HG02884 (cell line): ENCODE results near the gene DUSP18.
"Not testable (repeated sequence)": the region's sequence is repeated elsewhere in the genome, so short reads cannot be mapped to it uniquely, and the experiment has no call there.

Experiments used
- ATAC-seq: cut with Tn5 transposase; IDR thresholded peaks from one replicate; pipeline ENCODE4 v1.9.1; 2021; ENCODE audit warnings: mild to moderate bottlenecking, moderate library complexity; ENCODE audit not compliant: unreplicated experiment

DUSP18 gene

DNA sequence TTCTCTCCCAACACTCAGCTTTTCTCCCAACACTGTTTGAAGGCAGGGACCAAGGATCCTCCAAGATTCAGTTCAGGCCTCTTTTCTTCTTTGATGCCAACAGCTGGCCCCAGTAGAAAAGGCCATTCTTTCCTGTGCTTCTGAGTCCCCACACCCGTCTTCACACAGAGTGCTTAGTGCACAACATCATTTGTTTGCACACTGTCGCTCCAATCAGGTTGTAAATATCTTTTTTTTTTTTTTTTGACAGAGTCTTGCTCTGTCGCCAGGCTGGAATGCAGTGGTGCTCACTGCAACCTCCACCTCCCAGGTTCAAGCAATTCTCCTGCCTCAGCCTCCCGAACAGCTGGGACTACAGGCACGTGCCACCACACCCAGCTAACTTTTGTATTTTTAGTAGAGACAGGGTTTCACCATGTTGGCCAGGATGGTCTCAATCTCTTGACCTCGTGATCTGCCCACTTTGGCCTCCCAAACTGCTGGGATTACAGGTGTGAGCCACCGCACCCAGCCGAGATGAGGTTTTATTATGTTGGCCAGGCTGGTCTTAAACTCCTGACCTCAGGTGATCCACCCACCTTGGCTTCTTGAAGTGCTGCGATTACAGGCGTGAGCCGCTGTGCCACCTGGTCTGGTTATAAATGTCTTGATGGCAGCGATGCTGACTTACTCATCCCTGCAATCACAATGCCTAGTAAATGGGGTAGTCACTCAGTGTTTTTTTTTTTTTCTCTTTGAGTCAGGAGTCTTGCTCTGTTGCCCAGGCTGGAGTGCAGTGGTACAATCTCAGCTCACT, 12.4 kb upstream of the DUSP18 start:
- not testable (repeated sequence) for ATAC-seq

DNA sequence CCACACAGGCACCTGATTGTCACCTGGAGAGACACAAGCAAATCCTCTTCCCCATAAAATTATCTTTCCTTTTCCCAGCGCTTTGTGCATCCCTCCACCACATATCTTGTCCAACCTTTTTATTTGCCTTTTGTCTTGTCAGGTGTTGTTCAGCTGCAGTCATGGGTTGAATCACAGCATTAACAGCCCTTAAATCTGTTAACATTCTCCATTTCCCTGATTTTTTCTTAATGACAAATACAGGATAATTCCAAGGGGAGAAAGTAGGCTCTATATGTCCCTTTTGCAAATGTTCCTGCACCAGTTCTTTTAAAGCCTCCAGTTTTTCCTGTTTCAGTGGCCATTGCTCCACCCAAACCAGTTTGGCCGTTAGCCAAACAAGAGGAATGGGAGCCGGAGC, 8.9 kb upstream of the DUSP18 start:
- ATAC-seq, result not testable (repeated sequence)

DNA sequence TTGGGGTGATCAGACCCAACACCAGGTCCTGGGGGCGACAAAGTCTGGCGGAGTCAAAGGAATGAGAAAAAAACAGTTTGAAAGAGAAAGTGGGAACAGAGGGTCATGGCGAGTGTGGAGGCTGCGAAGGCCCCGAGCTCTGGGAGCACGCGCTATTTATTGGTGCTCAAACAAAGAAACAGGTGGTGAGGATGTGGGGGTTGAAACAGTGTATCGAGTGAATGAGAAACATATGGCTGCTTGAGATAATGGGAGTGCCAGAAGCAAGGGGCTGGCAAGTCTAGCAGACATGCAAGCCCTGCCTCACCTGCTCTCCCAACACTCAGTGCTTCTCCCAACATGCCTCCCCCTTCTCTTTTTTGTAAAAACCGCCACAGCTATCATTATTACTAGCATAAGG, 7.8 kb upstream of the DUSP18 start:
- ATAC-seq, result no peak

DNA sequence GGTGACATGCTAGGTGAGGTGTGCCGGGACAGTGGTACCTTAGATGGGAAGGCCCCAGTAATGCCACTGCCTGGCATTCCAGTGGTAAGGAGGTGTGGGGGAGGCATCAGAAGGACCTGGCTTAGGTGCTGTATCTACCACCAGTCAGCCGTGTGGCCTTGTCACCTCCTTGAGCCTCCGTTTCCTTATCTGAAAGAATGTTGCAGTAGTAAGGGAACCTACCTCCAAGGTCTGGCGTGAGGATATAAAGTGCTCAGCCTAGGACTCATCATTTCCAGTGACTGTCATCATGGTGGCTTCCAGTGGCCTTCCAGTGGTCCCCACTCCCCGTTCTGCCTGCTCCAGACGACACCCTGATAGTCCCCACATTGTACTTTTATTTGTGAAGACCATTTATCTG, 6.8 kb upstream of the DUSP18 start:
- no peak for ATAC-seq

DNA sequence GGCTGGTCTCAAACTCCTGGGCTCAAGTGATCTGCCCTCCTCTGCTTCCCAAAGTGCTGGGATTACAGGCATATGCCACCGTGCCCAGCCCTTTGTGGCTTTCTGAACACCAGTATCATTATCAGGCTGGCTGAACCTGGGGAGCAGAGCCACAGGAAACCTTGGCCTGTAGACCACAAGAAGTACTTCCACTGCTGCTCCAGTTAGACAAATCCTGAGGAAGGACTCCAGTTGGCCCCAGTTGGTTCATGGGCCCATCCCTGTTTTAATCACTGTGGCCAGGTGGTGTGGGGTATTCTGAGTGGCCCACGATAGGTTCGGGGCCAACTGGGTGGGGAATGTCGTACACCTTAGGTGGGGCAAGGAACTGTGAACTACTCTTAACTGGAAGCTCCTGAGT, 5.5 kb upstream of the DUSP18 start:
- no peak for ATAC-seq

DNA sequence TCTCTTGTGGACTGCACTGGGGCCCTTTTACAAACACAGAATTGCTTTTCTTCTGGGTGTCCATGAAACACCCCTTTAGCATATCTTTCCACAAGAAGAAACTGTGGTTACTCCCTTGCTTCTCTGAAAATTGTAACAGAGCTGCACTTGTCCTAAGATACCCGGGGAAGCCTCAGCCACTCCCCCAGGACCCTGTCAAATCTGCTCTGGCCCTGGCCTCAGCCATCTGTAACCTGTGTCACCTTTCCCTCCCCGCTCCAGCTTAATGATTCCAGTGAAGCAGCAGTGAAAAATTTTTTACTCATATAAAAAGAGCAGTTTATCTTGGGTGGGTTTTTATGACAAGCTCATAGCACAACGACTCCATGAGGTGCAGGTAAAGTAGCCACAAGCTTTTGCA, 3.4 kb upstream of the DUSP18 start:
- ATAC-seq, result no peak

DNA sequence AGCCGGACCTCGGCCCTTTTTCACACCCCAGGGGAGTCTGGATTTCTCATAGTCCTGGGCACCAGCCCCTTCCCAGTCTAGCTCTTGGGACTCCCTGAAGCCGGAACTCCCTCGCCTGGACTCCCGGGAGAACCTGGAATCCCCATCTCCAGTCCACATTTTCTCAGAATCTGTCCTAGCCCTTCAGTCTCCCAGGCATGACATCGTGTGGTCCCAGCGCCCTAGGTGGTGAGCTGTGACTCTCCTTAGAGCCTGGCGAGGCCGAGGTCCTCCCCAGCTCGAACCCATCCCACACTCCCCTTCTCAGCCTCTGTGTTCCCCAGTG, 673 bp upstream of the DUSP18 start:
- ATAC-seq, result no peak

DNA sequence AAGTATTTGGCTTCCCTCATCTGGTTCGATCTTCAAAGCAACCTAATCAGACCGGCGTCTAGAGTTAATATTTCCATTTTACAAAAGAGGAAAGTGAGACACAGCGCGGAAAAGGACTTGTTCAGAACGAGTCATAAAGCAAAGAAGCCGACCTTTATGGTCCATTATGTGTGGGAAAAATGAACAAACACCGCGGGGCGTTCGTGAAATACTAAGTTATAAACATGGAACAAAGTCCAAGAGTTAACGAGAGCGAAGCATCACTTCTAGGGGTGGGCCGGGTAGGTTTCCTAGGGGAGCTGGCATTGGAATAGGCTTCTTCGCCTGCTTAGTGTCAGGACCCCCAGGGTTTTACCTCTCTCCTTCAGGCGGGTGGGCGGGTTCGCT, 575 bp downstream of the DUSP18 start:
- no peak for ATAC-seq

DNA sequence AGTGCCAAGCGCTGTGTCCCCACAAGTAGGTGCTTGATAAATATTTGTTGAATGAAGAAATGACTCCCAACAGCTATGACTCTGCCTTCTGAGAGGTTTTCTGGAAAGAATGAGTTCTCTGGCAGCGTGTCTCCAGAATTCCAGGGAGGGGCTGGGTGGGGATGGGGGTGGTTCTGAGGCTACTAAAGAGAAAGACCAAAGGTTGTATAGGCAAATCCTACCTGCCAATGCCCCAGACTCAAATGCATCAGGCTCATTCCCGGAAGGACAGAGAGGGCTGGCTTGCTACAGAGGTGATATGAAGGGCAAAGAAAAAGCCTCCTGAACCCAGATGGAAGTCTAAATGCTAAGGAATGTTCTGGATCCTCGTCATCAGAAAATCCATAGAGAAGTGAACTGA, 1.9 kb downstream of the DUSP18 start:
- no peak for ATAC-seq

DNA sequence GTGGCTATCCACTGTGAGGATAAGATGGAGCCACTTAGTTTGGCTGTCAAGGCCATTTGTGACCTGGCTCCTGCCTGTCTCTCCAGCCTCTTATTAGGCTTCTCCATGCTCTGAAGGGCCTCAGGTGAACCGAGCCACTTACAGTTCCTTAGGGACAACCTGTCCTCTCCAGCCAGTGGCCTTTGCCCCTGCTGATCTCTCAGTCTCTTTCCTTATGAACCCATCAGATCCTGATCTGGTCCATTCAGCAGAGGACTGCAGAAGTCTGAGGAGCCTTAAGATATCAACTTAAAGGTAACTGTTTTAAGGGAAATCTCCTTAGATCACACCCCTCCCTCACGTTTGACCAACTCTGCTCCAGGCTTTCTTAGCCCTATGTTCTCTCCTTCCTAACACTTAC, 2.4 kb downstream of the DUSP18 start:
- no peak for ATAC-seq

DNA sequence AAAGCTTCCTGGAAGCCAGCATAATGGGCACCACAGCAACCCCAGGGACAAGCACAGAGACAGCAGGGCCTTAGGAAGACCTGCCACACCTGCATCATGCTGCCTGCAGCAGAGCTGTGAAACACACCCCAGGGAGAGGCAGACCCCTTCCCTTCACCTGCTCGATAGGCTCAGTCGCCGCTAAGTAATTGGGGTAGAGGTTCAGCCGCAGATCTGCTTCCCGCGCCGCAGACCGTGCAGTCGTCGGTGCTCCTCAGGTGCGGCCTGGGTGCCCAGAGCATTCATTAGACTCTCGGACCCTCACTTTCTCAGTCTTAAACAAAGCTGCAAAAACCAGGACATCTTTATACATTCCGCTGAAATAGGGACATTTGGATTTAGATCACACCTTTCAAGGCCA, 2.9 kb downstream of the DUSP18 start:
- ATAC-seq, result no peak

DNA sequence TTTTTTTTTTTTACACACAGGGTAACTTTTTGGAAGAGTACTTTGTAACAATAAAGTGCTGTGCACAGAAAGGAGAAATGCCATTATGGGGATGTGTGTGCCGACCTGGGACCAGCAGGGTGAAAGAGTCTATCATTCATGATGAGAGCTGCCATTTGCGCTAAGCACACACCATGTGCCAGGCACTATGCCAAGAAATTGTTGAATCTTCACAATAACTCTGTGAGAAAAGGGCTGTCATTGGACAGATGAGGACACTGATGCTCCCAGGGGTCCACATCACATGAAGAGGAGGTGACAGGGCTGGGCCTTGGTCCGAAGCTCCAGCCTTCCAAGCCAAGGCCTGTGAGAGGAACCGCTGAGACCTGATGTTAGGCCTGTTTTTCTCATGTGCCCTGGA, 5.6 kb downstream of the DUSP18 start:
- ATAC-seq, result no peak

DNA sequence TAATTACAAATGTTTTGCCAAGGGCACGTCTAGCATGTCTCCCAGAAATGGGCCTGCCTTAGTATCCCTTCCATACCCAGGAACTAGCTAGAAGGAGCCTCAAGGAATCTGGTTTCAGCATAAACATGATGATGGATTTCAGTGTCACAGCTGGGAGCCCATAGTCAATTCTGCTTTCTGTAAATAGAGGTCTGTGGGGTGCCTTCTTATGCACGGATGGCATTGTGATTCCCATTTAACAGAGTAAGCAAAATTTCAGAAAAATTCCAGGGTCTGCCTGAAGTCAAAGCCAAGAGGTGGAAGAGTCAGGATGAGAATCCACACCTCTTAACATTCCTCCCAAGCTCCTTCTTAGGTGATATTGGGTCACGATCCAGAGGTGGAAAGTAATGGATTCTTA, 12.1 kb downstream of the DUSP18 start:
- ATAC-seq, result no peak

DNA sequence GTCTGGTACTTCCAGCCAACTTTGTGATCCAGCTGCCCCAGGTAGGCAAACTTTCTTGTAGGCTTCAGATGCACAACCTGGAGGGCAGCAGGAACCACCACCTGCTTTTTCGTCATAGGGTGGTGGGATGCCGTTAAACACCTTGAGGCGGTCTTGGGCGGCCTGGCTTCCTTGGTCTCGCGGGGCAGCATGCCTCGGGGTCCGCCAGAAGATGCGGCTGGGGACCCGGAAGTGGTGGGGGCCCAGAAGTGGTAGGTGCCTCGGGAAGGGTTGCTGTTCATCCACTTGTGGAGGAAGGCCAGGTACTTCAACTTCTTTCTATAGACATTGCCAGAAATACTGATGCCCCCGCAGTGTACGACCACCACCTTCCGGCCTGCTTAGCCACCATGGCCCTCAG, 13.3 kb downstream of the DUSP18 start:
- ATAC-seq, result no peak

DNA sequence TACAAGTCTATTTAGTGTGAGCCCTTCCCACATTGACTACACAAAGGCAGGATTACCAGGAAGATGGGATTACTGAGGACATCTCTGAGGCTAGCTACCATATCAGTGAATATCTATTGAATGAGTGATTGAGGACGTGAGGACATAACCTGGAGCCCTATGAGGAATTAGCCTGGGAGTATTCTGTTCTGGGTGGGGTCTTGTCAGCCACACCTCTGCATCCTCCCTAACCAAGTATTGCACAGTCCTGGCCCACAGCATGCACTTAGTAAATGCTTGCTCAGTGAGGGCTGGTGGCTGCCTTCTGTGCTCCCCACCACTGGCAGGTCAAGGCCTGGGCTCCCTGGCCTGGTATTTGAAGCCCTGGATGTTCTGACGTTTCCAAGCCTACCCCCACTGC, 14.8 kb downstream of the DUSP18 start:
- no peak for ATAC-seq

DNA sequence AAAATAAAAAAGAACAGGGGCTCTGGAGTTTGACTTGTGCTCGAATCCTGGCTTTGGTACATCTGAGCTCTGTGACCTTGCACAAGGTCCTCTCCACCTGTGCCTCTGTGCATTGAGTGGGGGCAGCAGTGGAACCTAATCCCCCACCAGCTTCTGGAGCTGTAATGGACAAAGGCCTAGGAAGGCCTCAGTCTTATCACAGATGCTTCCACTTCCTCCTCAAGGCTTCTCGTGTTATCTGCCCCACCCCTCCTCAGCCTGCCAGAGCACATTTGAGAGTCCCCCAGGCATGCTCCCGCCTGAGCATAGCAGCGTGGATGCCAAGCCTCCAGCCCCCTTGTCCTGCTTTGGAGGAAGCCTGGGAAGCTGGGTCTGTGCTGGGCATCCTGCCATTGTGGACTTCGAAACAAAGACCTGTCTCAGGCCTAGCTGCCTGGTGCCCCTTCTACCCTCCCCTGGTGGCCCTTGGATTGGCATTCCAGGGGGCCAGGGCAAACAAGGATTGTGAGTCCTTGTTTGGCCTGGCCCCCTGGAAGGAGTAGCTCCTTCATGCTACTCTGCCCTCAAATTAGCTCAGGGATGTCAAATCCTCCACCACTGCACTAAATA, 17.1 kb downstream of the DUSP18 start:
- no peak for ATAC-seq

DNA sequence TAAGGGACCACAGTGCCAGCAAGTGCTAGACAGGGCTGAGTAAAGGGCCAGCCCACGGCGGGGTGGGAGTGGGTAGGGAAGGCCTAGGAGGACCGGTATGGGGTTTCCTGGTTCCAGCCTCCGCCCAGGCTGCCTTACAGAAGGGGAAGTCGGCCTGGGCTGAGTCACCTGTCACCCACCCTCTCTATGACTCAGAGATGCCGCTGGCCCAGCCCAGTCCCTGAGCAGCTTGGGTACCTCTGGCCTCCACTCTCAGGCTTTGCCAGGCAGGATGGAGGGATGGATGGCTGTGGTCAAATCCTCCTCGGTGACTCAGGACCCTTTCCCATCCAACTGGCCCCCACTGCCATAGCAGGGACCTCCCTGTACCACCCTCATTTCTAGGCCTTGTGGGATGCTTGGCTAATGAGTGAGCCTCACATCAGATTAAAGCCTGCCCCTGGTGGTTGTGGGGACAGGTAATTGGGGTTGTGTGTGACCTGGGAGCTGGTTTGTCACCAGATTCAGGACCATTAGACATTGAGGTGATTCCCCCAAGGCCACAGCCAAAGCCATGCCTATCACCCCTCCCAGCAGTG, 18.2 kb downstream of the DUSP18 start:
- ATAC-seq, result no peak

DNA sequence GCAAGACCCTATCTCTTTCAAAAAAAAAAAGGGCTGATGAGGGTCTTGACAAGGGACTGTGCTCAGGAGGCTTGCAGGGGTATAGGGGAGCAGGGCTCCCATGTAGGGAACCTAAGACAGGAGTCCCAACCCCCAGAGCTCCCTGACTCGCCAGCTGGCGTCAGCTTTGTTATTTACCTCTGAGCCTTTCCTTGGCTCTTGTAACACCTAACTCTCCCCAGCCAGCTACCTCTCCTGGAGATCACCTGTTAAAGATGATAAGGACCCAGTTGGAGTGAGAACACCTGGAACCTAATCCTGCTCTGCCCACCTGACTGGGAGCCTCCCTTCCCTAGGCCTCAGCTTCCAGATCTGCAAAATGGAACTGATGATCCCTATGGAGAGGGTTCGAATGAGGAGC, 18.9 kb downstream of the DUSP18 start:
- no peak for ATAC-seq

DNA sequence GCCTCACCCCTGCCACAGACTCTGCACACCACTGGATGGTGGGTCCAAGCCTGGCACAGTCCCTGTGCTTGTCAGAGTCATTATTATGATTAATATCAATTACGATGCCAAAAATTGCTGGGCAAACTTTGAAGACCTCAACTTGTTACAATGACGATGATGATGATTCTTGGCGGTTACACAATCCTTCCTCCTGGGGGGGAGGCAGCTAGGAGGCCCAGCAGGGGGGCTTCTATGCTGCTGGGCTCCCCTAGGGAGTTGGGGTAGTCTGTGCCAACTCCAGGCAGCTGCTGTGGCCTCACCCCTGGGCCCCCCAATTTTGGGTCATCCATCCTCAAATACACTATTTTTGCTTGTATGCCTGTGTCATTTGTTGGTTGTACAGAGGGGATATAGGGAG, 20.1 kb downstream of the DUSP18 start:
- ATAC-seq, result no peak

DNA sequence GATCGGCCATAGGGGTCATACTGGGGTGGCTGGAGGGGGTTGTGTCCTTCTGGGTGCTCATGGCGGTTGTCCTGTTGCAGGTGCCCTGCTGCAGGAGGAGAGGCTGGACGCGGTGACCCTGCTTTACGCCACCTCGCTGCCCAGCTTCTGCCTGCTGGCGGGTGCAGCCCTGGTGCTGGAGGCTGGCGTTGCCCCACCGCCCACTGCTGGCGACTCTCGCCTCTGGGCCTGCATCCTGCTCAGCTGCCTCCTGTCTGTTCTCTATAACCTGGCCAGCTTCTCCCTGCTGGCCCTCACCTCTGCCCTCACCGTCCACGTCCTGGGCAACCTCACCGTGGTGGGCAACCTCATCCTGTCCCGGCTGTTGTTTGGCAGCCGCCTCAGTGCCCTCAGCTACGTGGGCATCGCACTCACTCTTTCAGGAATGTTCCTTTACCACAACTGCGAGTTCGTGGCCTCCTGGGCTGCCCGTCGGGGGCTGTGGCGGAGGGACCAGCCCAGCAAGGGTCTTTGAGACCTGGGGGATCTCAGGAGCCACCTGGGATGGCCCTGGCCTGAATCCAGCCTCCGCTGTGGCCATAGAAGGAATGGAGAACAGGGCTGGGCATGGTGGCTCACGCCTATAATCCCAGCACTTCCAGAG, 21.0 kb downstream of the DUSP18 start:
- no peak for ATAC-seq

DNA sequence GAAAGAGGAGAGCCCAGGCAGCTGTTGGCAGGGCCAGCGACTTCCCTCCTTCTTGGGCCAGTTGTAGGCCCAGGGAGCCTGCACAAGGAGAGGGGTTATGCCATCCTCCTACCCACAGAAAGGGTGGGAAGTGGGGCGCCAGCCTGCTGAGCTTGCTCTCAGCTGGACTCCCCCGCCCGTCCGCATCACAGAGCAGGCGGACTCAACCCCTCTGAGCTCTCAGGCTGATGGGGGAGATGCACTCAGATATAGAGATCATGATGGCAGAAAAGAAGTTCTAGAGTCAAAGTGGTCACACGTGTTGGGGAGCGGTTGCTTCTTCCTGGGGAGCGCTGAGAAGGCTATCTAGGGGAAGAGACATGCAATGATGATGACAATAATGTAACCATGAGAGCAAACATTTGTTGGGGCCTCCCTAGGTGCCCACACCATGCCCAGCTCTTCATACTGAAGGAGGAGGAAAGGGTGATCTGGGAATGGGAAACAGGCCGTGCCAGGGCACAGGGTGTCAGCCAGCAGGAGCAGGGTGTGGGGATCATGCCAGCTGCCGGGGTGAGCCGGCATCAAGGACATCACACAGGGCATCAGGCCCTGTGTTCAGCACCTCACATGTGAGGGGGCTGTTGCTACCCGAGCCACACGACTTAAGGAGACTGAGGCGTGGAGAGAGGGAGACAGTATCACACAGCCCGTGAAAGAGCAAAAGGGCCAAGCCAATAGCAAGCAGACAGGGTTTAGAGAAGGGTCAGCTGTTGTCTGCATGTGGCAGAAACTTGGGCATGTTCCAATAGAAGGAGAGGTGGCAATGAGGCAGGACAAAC, 24.4 kb downstream of the DUSP18 start:
- no peak for ATAC-seq
